CD8-positive, alpha-beta memory T cell (primary cell): Measurements from ENCODE around the gene RNF19B. TPM values are rescaled to one million over a fixed set of nuclear protein-coding genes. Genes with fewer than 3 reads are reported as not detected.
A peak's percentile ranks its signal among the peaks of the same experiment; 100 is the strongest.

ENCODE experiments used
- CTCF ChIA-PET: fragments of 350-600 bp; sonication (Branson Sonifier 250); formaldehyde crosslinking; loops from one replicate; lab custom pipeline; 2021; ENCODE audit warnings: antibody characterized with exemption; lab: Charles Lee
- POLR2A ChIA-PET: fragments of 350-600 bp; sonication (Branson Sonifier 250); formaldehyde crosslinking; loops from one replicate; lab custom pipeline; 2021; ENCODE audit warnings: antibody characterized with exemption; lab: Charles Lee
- DNase-seq, 5 donors: peaks; one replicate each; pipeline versions ENCODE4 v3.0.0 to v3.0.0-alpha.2; 2020 to 2022; ENCODE audit warnings: mixed read lengths in 1 of 5
- H3K27ac ChIP-seq: one replicate; pipeline ENCODE4 v1.7.0; 2013; ENCODE audit warnings: low read depth, mild to moderate bottlenecking, low read length, moderate library complexity
- H3K27me3 ChIP-seq: 2 replicates; pipeline ENCODE4 v1.7.0; 2013; ENCODE audit warnings: low read length, mild to moderate bottlenecking; ENCODE audit not compliant: insufficient read depth, poor library complexity, severe bottlenecking
- H3K36me3 ChIP-seq: 2 replicates; pipeline ENCODE4 v1.7.0; 2013; ENCODE audit warnings: mild to moderate bottlenecking, low read length, moderate library complexity; ENCODE audit not compliant: insufficient read depth
- H3K4me1 ChIP-seq: 2 replicates; pipeline ENCODE4 v1.7.0; 2013; ENCODE audit warnings: mild to moderate bottlenecking, low read length, moderate library complexity; ENCODE audit not compliant: insufficient read depth
- H3K4me3 ChIP-seq: 2 replicates; pipeline ENCODE4 v1.7.0; 2013; ENCODE audit warnings: mild to moderate bottlenecking, low read length
- H3K9me3 ChIP-seq: 2 replicates; pipeline ENCODE4 v1.7.0; 2013; ENCODE audit warnings: mild to moderate bottlenecking, low read length
- H3K27ac Mint-ChIP-seq, 8 donors: one replicate each; pipeline ENCODE4 v1.8.0; 2020 to 2021; ENCODE audit warnings: mixed read lengths in 8 of 8, mild to moderate bottlenecking in 6 of 8, inconsistent platforms in 3 of 8, moderate library complexity in 3 of 8
- H3K27me3 Mint-ChIP-seq, 2 donors: one replicate each; pipeline ENCODE4 v1.8.0; 2020 to 2021; ENCODE audit warnings: mixed read lengths in 2 of 2, mild to moderate bottlenecking in 1 of 2, moderate library complexity in 1 of 2
- H3K36me3 Mint-ChIP-seq, 3 donors: one replicate each; pipeline ENCODE4 v1.8.0; 2020 to 2021; ENCODE audit warnings: mixed read lengths in 3 of 3, inconsistent platforms in 1 of 3, mild to moderate bottlenecking in 1 of 3
- H3K4me1 Mint-ChIP-seq, 3 donors: one replicate each; pipeline ENCODE4 v1.8.0; 2020 to 2021; ENCODE audit warnings: mixed read lengths in 3 of 3, inconsistent platforms in 1 of 3, mild to moderate bottlenecking in 1 of 3
- H3K4me3 Mint-ChIP-seq, 7 donors: one replicate each; pipeline ENCODE4 v1.8.0; 2020 to 2021; ENCODE audit warnings: mixed read lengths in 7 of 7, mild to moderate bottlenecking in 6 of 7, moderate library complexity in 4 of 7, inconsistent platforms in 2 of 7
- H3K9me3 Mint-ChIP-seq, 5 donors: one replicate each; pipeline ENCODE4 v1.8.0; 2020 to 2022; ENCODE audit warnings: mixed read lengths in 5 of 5, mild to moderate bottlenecking in 3 of 5, moderate library complexity in 2 of 5, inconsistent platforms in 1 of 5
- polyA plus RNA-seq: library from polyadenylated mRNA; unstranded; fragments of 300-500 nt; fragmentation: Illumina TruSeq; gene quantifications from one replicate; pipeline ENCODE4 v1.2.3, GENCODE V29; 2021
- total RNA-seq, 2 experiments: library from RNA; stranded (reverse); gene quantifications; one replicate each; pipeline ENCODE4 v1.2.3, GENCODE V29; 2021

Gene RNF19B
- total and polyA plus RNA-seq, 3 experiments from 2014 or later: 4.3 to 39.9 (median 39.6) TPM

DNA sequence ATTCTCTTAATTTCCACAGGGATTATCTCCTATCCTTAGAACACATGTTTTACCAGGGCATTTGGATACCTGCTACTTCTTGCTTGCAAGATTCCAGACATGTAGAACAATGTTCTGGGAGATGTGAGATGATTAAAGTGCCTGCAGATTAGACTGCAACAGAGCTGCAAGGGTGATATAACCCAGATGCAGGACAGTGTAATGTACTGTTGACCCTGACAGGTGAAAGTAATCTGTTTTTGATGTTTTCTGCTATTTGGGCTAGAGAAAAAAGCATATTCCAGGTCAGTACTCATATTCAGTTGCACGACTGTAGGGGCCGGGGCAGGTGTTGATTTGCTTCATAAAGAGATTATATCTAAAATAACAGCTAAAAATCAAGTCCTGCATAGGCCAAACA lies 36.3 kb downstream of the RNF19B start:
- Histone ChIP-seq H3K36me3 (no peaks in the 10 kb centered on the region), H3K9me3 (no peaks in the 10 kb centered on the region), H3K27me3 (peaks cover 23% of the 10 kb centered on the region), H3K27ac (no peak overlapping the region), H3K4me1 (peaks cover 17% of the 10 kb centered on the region), H3K4me3 (no peak overlapping the region)
- Mint-ChIP-seq H3K4me1 (peaks cover 15 to 24% (median 15%) of the 10 kb centered on the region in 3 donors), H3K27ac (no peak overlapping the region), H3K9me3 (no peaks in the 10 kb centered on the region), H3K36me3 (peaks cover 0 to 4% (median 2%) of the 10 kb centered on the region in 3 donors), H3K4me3 (no peak overlapping the region), H3K27me3 (peaks cover 33 to 37% of the 10 kb centered on the region in 2 donors)
- CTCF ChIA-PET: interaction anchor here (0.9 to 2.8 kb wide), 2 partner anchors 126 to 128 kb away, joined by 3 to 9 read pairs; no protein-coding TSS in a partner anchor
- POLR2A ChIA-PET: no interaction called here
- no peak for DNase-seq

DNA sequence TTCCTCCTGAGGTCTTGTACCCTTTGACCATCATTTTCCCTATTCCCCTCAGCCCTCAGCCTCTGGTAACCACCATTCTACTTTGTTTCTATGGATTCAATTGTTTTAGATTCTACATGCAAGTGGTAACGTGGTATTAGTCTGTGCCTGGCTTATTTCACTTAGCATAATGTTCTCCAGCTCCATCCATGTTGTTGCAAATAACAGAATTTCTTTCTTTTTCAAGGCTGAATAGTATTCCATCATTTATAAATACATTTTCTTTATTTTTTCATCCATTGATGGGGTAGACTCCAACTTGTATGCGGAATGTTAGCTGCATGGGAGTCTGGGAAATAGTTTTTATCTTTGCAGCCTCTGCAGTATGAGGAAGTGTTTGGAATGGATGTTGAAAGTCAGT lies 37.2 kb downstream of the RNF19B start:
- Mint-ChIP-seq H3K27ac (no peak overlapping the region), H3K9me3 (no peaks in the 10 kb centered on the region), H3K4me3 (no peak overlapping the region), H3K4me1 (peaks cover 15 to 24% (median 15%) of the 10 kb centered on the region in 3 donors), H3K27me3 (peaks cover 40 to 46% of the 10 kb centered on the region in 2 donors), H3K36me3 (peaks cover 0 to 4% (median 2%) of the 10 kb centered on the region in 3 donors)
- no peak for DNase-seq
- CTCF ChIA-PET: interaction anchor here (2.8 kb wide), 1 partner anchor 129 kb away, joined by 9 read pairs; no protein-coding TSS in a partner anchor
- Histone ChIP-seq H3K9me3 (no peaks in the 10 kb centered on the region), H3K36me3 (no peaks in the 10 kb centered on the region), H3K4me1 (peaks cover 17% of the 10 kb centered on the region), H3K4me3 (no peak overlapping the region), H3K27me3 (peaks cover 27% of the 10 kb centered on the region), H3K27ac (no peak overlapping the region)
- POLR2A ChIA-PET: no interaction called here

DNA sequence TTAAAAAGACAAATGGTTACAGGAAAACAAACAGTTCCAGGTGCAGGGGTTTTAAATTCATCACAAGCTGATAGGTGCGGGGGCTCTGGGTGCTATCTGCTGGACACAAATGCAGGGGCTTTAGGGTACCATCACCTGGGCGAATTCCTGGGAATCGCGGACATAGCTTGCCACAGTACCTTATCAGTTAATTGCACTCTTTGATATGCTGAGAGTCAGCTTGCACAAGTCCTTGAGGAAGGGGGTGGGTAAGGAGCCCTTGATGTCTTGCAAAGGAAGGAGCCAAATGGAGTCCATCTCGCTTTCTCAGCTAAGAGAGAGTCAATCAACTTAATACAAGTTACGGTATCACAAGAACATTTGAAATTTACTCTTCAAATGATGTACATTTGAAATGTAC lies 38.0 kb downstream of the RNF19B start:
- H3K36me3 Mint-ChIP-seq: peaks cover 0 to 4% (median 2%) of the 10 kb centered on the region in 3 donors
- peaks cover 15 to 24% (median 15%) of the 10 kb centered on the region in 3 donors for H3K4me1 Mint-ChIP-seq
- no peak overlapping the region for H3K27ac Mint-ChIP-seq
- H3K9me3 Mint-ChIP-seq: no peaks in the 10 kb centered on the region
- Histone ChIP-seq H3K4me1 (peaks cover 17% of the 10 kb centered on the region), H3K9me3 (no peaks in the 10 kb centered on the region), H3K27ac (no peak overlapping the region), H3K4me3 (no peak overlapping the region), H3K27me3 (peaks cover 34% of the 10 kb centered on the region), H3K36me3 (no peaks in the 10 kb centered on the region)
- CTCF ChIA-PET: interaction anchor here (0.5 kb wide), 1 partner anchor 329 kb away, joined by 4 read pairs; no protein-coding TSS in a partner anchor
- H3K4me3 Mint-ChIP-seq: peak overlapping the region in 1 of 7 donors; percentile 33
- POLR2A ChIA-PET: interaction anchor here (0.7 kb wide), 1 partner anchor 201 kb away, joined by 6 read pairs; no protein-coding TSS in a partner anchor
- peaks cover 48 to 52% of the 10 kb centered on the region in 2 donors for H3K27me3 Mint-ChIP-seq
- no peak for DNase-seq

DNA sequence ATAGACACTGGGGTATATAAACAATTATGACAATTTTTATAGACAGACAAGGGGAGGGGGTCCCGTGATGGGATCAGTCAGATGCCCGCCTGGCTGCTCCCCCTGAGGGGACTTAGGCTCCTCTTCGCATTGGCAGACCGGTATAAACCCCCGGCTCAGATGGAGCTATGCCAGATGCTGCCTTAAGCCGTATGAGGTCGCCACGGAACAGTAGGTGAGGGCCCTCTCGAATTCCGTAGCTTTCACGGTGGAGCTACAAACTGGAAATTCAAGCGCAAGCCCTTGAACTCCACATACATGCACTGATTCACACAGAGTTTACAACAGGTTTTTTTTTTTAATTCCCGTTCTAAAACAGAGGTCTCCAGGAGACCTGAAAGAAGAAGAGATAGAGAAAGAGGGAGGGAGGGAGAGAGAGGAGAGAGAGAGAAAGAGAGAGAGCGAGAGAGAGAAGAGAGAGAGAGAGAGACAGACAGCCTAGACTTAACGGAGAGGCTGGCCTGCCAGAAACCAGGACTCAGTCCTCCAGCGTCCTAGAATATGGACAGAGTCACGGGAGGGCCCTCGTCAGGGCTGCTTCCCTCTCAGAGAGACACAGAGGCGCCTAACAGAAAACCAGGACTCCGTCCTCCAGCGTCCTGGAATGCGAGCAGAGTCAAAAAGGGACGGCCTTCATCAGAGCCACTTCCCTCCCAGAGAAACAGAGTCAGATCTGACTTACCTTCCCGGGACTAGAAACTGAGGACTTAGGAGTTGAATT lies 39.0 kb downstream of the RNF19B start:
- peak overlapping the region in 2 of 8 donors; percentile 6 to 15 for H3K27ac Mint-ChIP-seq
- Histone ChIP-seq H3K9me3 (no peaks in the 10 kb centered on the region), H3K27ac (no peak overlapping the region), H3K4me1 (peaks cover 17% of the 10 kb centered on the region), H3K36me3 (no peaks in the 10 kb centered on the region), H3K4me3 (no peak overlapping the region), H3K27me3 (peaks cover 40% of the 10 kb centered on the region)
- no peaks in the 10 kb centered on the region for H3K9me3 Mint-ChIP-seq
- H3K4me1 Mint-ChIP-seq: peaks cover 15 to 24% (median 15%) of the 10 kb centered on the region in 3 donors
- CTCF ChIA-PET: interaction anchor here (0.8 to 1.1 kb wide), 2 partner anchors 27 to 129 kb away, joined by 3 read pairs; no protein-coding TSS in a partner anchor
- DNase-seq: peak in 2 of 5 donors; percentile 17 to 54
- POLR2A ChIA-PET: interaction anchor here (0.6 to 0.7 kb wide), 2 partner anchors 39 to 202 kb away, joined by 3 to 6 read pairs; partner anchors contain the start of gene RNF19B
- peak overlapping the region in 6 of 7 donors; percentile 26 to 63 (median 44) for H3K4me3 Mint-ChIP-seq
- H3K27me3 Mint-ChIP-seq: peaks cover 50 to 60% of the 10 kb centered on the region in 2 donors
- peaks cover 0 to 4% (median 2%) of the 10 kb centered on the region in 3 donors for H3K36me3 Mint-ChIP-seq

DNA sequence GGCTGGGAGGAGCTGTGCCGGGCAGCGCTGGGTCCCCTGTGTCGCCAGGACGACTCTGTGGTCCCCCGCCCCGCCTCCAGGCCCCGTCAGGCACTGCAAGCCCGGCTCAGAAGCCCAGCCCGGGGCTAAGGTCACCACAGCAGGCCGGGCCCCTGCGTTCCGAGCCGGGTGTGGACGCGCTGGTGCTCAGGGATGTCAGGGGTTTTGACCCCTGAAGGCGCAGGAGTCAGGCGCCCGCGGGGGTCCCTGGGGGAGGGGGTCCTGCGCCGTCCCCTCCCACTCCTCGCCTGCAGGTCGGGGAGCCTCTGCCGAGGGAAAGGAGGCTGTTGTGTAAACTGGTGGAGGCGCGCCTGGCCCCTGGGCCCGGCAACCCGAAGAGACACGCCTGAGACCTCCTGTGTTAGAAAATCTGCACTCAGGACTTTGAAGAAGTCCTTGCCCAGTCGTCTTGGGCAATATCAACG lies 39.7 kb downstream of the RNF19B start:
- Mint-ChIP-seq H3K27me3 (peaks cover 55 to 65% of the 10 kb centered on the region in 2 donors), H3K4me3 (peak overlapping the region in 5 of 7 donors; percentile 16 to 58 (median 40)), H3K9me3 (no peaks in the 10 kb centered on the region), H3K36me3 (peaks cover 0 to 4% (median 2%) of the 10 kb centered on the region in 3 donors), H3K4me1 (peaks cover 15 to 24% (median 15%) of the 10 kb centered on the region in 3 donors), H3K27ac (peak overlapping the region in 3 of 8 donors; percentile 1 to 15 (median 6))
- Histone ChIP-seq H3K9me3 (no peaks in the 10 kb centered on the region), H3K27me3 (peaks cover 43% of the 10 kb centered on the region), H3K4me3 (no peak overlapping the region), H3K36me3 (no peaks in the 10 kb centered on the region), H3K4me1 (peaks cover 17% of the 10 kb centered on the region), H3K27ac (no peak overlapping the region)
- DNase-seq: no peak
- ChIA-PET POLR2A (interaction anchor here (0.6 kb wide), 1 partner anchor 40 kb away, joined by 3 read pairs; the partner anchor contains the start of gene RNF19B), CTCF (interaction anchor here (0.8 to 1.1 kb wide), 2 partner anchors 27 to 130 kb away, joined by 3 read pairs; no protein-coding TSS in a partner anchor)

DNA sequence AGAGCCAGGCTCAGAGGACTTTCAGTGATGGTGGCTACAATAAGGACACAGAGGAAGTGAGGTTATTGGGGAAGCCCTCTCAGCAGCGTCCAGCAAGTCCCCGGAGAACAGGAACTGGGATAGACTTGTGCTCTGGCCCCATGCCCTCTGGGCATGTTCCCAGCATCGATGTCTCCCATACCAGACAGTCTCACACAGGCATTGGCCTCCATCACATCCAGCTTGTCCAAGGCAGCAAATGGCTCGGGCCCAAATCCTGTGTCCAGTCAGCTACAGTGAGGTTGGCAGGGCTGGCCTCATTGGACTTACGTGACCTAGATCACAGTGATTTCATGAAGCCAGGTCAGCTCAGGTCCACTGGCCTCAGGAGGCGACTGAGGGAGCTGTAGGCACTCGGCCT lies 43.8 kb downstream of the RNF19B start:
- peaks cover 21 to 28% (median 23%) of the 10 kb centered on the region in 3 donors for H3K4me1 Mint-ChIP-seq
- no peak overlapping the region for H3K4me3 Mint-ChIP-seq
- DNase-seq: no peak
- Histone ChIP-seq H3K4me1 (peaks cover 14% of the 10 kb centered on the region), H3K27ac (no peak overlapping the region), H3K36me3 (no peaks in the 10 kb centered on the region), H3K27me3 (peaks cover 48% of the 10 kb centered on the region), H3K4me3 (no peak overlapping the region), H3K9me3 (no peaks in the 10 kb centered on the region)
- H3K27ac Mint-ChIP-seq: no peak overlapping the region
- peaks cover 0 to 4% (median 2%) of the 10 kb centered on the region in 3 donors for H3K36me3 Mint-ChIP-seq
- POLR2A ChIA-PET: no interaction called here
- CTCF ChIA-PET: no interaction called here
- peaks cover 57 to 74% of the 10 kb centered on the region in 2 donors for H3K27me3 Mint-ChIP-seq
- no peaks in the 10 kb centered on the region for H3K9me3 Mint-ChIP-seq

DNA sequence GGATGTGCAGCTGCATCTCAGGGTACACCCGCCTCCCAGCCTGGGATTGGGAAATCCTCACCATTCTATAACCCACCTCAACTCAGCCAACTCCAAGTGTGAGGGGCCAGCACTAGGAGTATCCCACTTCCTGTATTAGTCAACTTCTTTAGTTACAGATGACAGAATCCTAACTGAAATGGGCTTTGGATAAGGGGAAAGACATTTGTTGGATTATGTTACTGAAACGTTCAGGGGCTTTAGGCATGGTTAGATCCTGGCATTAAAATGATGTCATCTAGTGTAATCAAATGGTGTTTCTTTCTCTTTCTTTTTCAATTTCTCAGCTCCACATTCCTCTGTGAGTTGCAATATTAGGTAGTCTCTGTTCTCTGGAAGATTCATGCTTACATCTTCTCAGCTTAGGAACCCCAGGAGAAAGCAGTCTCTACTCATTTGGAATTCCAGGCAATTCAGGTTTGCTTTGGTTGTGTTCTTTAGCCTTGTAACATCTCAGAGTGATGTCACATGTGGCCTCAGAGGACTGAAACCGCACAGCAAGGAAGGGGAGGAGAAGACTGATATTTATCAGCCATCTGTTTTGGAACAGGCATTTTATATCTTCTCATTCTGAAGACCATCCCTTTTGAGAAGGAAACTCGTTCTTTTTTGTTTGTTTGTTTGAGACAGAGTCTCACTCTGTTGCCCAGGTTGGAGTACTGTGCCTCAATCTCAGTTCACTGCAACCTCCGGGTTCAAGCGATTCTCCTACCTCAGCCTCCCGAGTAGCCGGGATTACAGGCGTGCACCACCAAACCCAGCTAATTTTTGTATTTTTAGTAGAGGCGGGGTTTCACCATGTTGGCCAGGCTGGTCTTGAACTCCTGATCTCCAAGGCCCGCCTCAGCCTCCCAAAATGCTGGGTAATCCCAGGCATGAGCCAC lies 44.5 kb downstream of the RNF19B start:
- peaks cover 50 to 68% of the 10 kb centered on the region in 2 donors for H3K27me3 Mint-ChIP-seq
- CTCF ChIA-PET: interaction anchor here (1.5 kb wide), 1 partner anchor 14 kb away, joined by 3 read pairs; no protein-coding TSS in a partner anchor

More for the DNA sequence above, 44.5 kb downstream of the RNF19B start:
- no peaks in the 10 kb centered on the region for H3K9me3 ChIP-seq
- no peak overlapping the region for H3K4me3 Mint-ChIP-seq
- H3K36me3 Mint-ChIP-seq: peaks cover 0 to 4% (median 0%) of the 10 kb centered on the region in 3 donors
- no peaks in the 10 kb centered on the region for H3K9me3 Mint-ChIP-seq
- no peak for DNase-seq
- peaks cover 15 to 20% (median 16%) of the 10 kb centered on the region in 3 donors for H3K4me1 Mint-ChIP-seq
- H3K4me1 ChIP-seq: peaks cover 7% of the 10 kb centered on the region
- H3K27ac Mint-ChIP-seq: peak overlapping the region in 1 of 8 donors; percentile 17
- no peak overlapping the region for H3K4me3 ChIP-seq
- no peaks in the 10 kb centered on the region for H3K36me3 ChIP-seq
- no peak overlapping the region for H3K27ac ChIP-seq
- H3K27me3 ChIP-seq: peaks cover 42% of the 10 kb centered on the region
- POLR2A ChIA-PET: interaction anchor here (0.6 kb wide), 1 partner anchor 273 kb away, joined by 4 read pairs; no protein-coding TSS in a partner anchor
